Activated naive CD8-positive, alpha-beta T cell treated with anti-CD3 and anti-CD28 coated beads, Interleukin-2, amount 50 U/mL, for 16 hours (primary cell): ENCODE results near the gene NXN.
"Not testable (repeated sequence)": the region's sequence is repeated elsewhere in the genome, so short reads cannot be mapped to it uniquely, and the experiment has no call there.

ENCODE experiments used
- DNase-seq: peaks from one replicate; pipeline ENCODE4 v3.0.0-alpha.2; 2020; ENCODE audit warnings: low read depth, low spot score

The NXN gene

GRCh38 chr17:979212-979538 is 401 bp downstream of the NXN start:
- no peak for DNase-seq

- no peak for DNase-seq
These were observed 1.2 kb downstream of the NXN start for GRCh38 chr17:978103-979093.

GRCh38 chr17:977166-977565 is 2.4 kb downstream of the NXN start:
- no peak for DNase-seq

- no peak for DNase-seq
These were observed 3.3 kb downstream of the NXN start for GRCh38 chr17:976312-976711.

- no peak for DNase-seq
These were observed 4.1 kb downstream of the NXN start for GRCh38 chr17:975371-975915.

GRCh38 chr17:974778-975177 is 4.8 kb downstream of the NXN start:
- DNase-seq, result not testable (repeated sequence)

- no peak for DNase-seq
These were observed 6.5 kb downstream of the NXN start for GRCh38 chr17:973053-973452.

GRCh38 chr17:971861-972260 is 7.7 kb downstream of the NXN start:
- DNase-seq, result not testable (repeated sequence)

- DNase-seq, result no peak
These were observed 9.2 kb downstream of the NXN start for GRCh38 chr17:970364-970763.

GRCh38 chr17:969811-970355 is 9.7 kb downstream of the NXN start:
- no peak for DNase-seq

- no peak for DNase-seq
These were observed 10.5 kb downstream of the NXN start for GRCh38 chr17:968812-969730.

- DNase-seq, result no peak
These were observed 12.5 kb downstream of the NXN start for GRCh38 chr17:967122-967521.

GRCh38 chr17:965311-965989 is 14.1 kb downstream of the NXN start:
- DNase-seq, result no peak

- DNase-seq, result no peak
These were observed 14.7 kb downstream of the NXN start for GRCh38 chr17:964876-965275.

GRCh38 chr17:962670-963069 is 16.9 kb downstream of the NXN start:
- no peak for DNase-seq

- no peak for DNase-seq
These were observed 17.4 kb downstream of the NXN start for GRCh38 chr17:962166-962565.

- DNase-seq, result no peak
These were observed 20.7 kb downstream of the NXN start for GRCh38 chr17:958712-959451.

GRCh38 chr17:957856-958421 is 21.6 kb downstream of the NXN start:
- DNase-seq, result no peak

- DNase-seq, result no peak
These were observed 22.7 kb downstream of the NXN start for GRCh38 chr17:956905-957304.

GRCh38 chr17:954431-955164 is 25.0 kb downstream of the NXN start:
- DNase-seq, result no peak
